ENCODE results near the gene SLX4IP. TPM values are rescaled to one million over a fixed set of nuclear protein-coding genes. Genes with fewer than 3 reads are reported as not detected.
A peak's percentile ranks its signal among the peaks of the same experiment; 100 is the strongest.

The SLX4IP gene
- total and polyA plus RNA-seq, 2 of the 13 experiments (the other 11 are each of a cell fraction or from before 2014, with no cell fraction given): 3.6 to 7.3 TPM

GRCh38 chr20:10433623-10434466, 1.3 kb upstream of the SLX4IP start, which contains the start of gene MKKS (continued):
- TF ChIP-seq ZUFSP (CRISPR knock-in tag; IDR thresholded peaks at IDR 0.05; ENCODE audit: borderline replicate concordance) (no peak), MAFG (CRISPR knock-in tag; IDR thresholded peaks at IDR 0.05) (no peak), PITX1 (CRISPR knock-in tag; IDR thresholded peaks at IDR 0.05) (peak; percentile 69), ZNF274 (CRISPR knock-in tag; IDR thresholded peaks at IDR 0.05) (peak; percentile 94), ZNF326 (CRISPR knock-in tag; IDR thresholded peaks at IDR 0.05; ENCODE audit: borderline replicate concordance) (no peak), ZNF7 (CRISPR knock-in tag; IDR thresholded peaks at IDR 0.05) (no peak), RBAK (CRISPR knock-in tag; IDR thresholded peaks at IDR 0.05) (peak; percentile 30; the same call in 1 of the 2 replicates), POGZ (CRISPR knock-in tag; IDR thresholded peaks at IDR 0.05) (peak; percentile 95), ZNF75D (CRISPR knock-in tag; IDR thresholded peaks at IDR 0.05; ENCODE audit: borderline replicate concordance) (0 out of 2 replicates have a peak, but pooled peaks have one; percentile 24), MED8 (CRISPR knock-in tag; IDR thresholded peaks at IDR 0.05; ENCODE audit: insufficient replicate concordance) (peak; percentile 88), ZFYVE20 (CRISPR knock-in tag; IDR thresholded peaks at IDR 0.05; ENCODE audit: borderline replicate concordance, low read depth) (no peak; the same call in 1 of the 2 replicates), ZNF143 (CRISPR knock-in tag; IDR thresholded peaks at IDR 0.05) (peak; percentile 90), NR1H2 (CRISPR knock-in tag; IDR thresholded peaks at IDR 0.05; ENCODE audit: borderline replicate concordance, low read depth) (peak; percentile 83; the same call in 1 of the 2 replicates), NFYB (CRISPR knock-in tag; IDR thresholded peaks at IDR 0.05) (no peak), ZXDC (CRISPR knock-in tag; IDR thresholded peaks at IDR 0.05) (no peak), SKI (IDR thresholded peaks at IDR 0.05; ENCODE audit: partially characterized antibody) (no peak), LRRFIP1 (CRISPR knock-in tag; conservative IDR thresholded peaks at IDR 0.05) (no peak), PAWR (CRISPR knock-in tag; IDR thresholded peaks at IDR 0.05; ENCODE audit: borderline replicate concordance) (0 out of 2 replicates have a peak, but pooled peaks have one; percentile 70)
